Adrenal gland (tissue), 12 donors: ENCODE measurements around the gene TMEM45B. TPM values are rescaled to one million over a fixed set of nuclear protein-coding genes. Genes with fewer than 3 reads are reported as not detected.

Experiments used
- DNase-seq, 7 donors: peaks; one replicate each; pipeline ENCODE4 v3.0.0-alpha.2; 2019 to 2020
- H3K27ac ChIP-seq, 5 donors: fragments of 200-600 bp; sonication (generic) in 4 of 5; 1 replicate in 3 of 5; 2 replicates in 2 of 5; pipeline versions ENCODE4 v1.5.1 to v1.8.0; 2016 to 2020; ENCODE audit warnings: mild to moderate bottlenecking in 1 of 5
- H3K27me3 ChIP-seq: fragments of 200-600 bp; 2 replicates; pipeline ENCODE4 v1.8.0; 2021
- H3K36me3 ChIP-seq, 2 donors: fragments of 200-600 bp; replicated peaks in 1 of 2; 1 replicate in 1 of 2; 2 replicates in 1 of 2; pipeline versions ENCODE4 v1.5.1 to v1.8.0; 2018 to 2022
- H3K4me1 ChIP-seq, 2 donors: fragments of 200-600 bp; replicated peaks in 1 of 2; 1 replicate in 1 of 2; 2 replicates in 1 of 2; pipeline versions ENCODE4 v1.5.1 to v1.8.0; 2018 to 2021
- H3K4me3 ChIP-seq, 4 donors: fragments of 200-600 bp; sonication (generic) in 3 of 4; one replicate each; pipeline ENCODE4 v1.5.1; 2016 to 2018
- H3K9me3 ChIP-seq, 3 donors: fragments of 200-600 bp; sonication (generic) in 1 of 3; replicated peaks in 1 of 3; 1 replicate in 2 of 3; 2 replicates in 1 of 3; pipeline versions ENCODE4 v1.5.1 to v1.8.0; 2016 to 2021
- POLR2A ChIP-seq, 2 donors: fragments of 450-650 bp; IDR thresholded peaks; one replicate each; pipeline ENCODE4 v1.6.1; 2017; ENCODE audit warnings: antibody characterized with exemption in 2 of 2, mild to moderate bottlenecking in 2 of 2, moderate library complexity in 1 of 2
- WGBS, 4 donors: extraction: QIAGEN DNeasy Blood & Tissue Kit in 2 of 4; methylation state at CpG; one replicate each; pipeline versions ENCODE4 v1.1.5 to v1.1.7; 2013 to 2017; 5-methylcytosine and 5-hydroxymethylcytosine counted together
- intact Hi-C, 2 donors: fragments of 100-400 bp; cut with DNase I; formaldehyde crosslinking; loops; one replicate each; pipeline versions ENCODE4 v1.14.1 to v1.15.0; 2022 to 2023
- polyA plus RNA-seq, 3 donors: library from polyadenylated mRNA; stranded (reverse); fragments of 200-250 nt in 2 of 3; fragments of 350-450 nt in 1 of 3; fragmentation: Illumina TruSeq in 1 of 3; extraction: RNeasy Lipid Tissue Mini Kit (QIAGEN cat#74804) in 1 of 3; gene quantifications; one replicate each; pipeline ENCODE4 v1.2.3, GENCODE V29; 2013 to 2014
- total RNA-seq, 9 donors: library from RNA; depleted of rRNA in 4 of 9; stranded (reverse); fragments of >200 nt in 4 of 9; fragments of 120-200 nt in 1 of 9; fragmentation: NEBNext Ultra II Directional in 1 of 9; extraction: Animal tissue kit (Norgen Biotek cat#: 25700) in 1 of 9; gene quantifications; one replicate each; pipeline versions ENCODE4 v1.1.0 to v1.2.4, GENCODE V29; 2013 to 2023
- TF ChIP-seq, protein P1 (sequence below), 6 experiments: fragments of 450-650 bp in 4 of 6; fragments of 200-600 bp in 2 of 6; sonication (generic) in 1 of 6; IDR thresholded peaks; 1 replicate in 5 of 6; 2 replicates in 1 of 6; pipeline versions ENCODE4 v1.5.1 to v1.8.0; 2016 to 2021; ENCODE audit warnings: antibody characterized with exemption in 6 of 6, mild to moderate bottlenecking in 2 of 6, moderate library complexity in 1 of 6
- donor health status: healthy with polysubstance abuse.
- donor health status: Bipolar disorder and iron deficiency.
- donor health status: DM: yes; HTN: yes; CAD: no.
- donor health status: DM: no; HTN: no; CAD: no.
- donor health status: DM: no; HTN: no; CAD: no.
- donor health status: DM: yes; HTN: yes; CAD: no.

The TMEM45B gene
- total and polyA plus RNA-seq, 12 donors, result 0.06 to 3.2 (median 0.53) TPM; not detected in 4

- no peak for TF ChIP-seq POLR2A (IDR thresholded peaks at IDR 0.05)
- TF ChIP-seq, protein P1, sequence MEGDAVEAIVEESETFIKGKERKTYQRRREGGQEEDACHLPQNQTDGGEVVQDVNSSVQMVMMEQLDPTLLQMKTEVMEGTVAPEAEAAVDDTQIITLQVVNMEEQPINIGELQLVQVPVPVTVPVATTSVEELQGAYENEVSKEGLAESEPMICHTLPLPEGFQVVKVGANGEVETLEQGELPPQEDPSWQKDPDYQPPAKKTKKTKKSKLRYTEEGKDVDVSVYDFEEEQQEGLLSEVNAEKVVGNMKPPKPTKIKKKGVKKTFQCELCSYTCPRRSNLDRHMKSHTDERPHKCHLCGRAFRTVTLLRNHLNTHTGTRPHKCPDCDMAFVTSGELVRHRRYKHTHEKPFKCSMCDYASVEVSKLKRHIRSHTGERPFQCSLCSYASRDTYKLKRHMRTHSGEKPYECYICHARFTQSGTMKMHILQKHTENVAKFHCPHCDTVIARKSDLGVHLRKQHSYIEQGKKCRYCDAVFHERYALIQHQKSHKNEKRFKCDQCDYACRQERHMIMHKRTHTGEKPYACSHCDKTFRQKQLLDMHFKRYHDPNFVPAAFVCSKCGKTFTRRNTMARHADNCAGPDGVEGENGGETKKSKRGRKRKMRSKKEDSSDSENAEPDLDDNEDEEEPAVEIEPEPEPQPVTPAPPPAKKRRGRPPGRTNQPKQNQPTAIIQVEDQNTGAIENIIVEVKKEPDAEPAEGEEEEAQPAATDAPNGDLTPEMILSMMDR (IDR thresholded peaks at IDR 0.05), result no peak
- H3K27me3 ChIP-seq, result no peaks in the 10 kb centered on the region
- peaks cover 0 to 9% of the 10 kb centered on the region in 2 donors for H3K36me3 ChIP-seq
- peak overlapping the region in 2 of 5 donors; percentile 71 to 85 for H3K27ac ChIP-seq
- WGBS, 4 donors, result 21 to 30% (median 25%) methylated on average over 9 to 13 of the region's 13 CpGs
- DNase-seq, result no peak
- H3K4me1 ChIP-seq, result peaks cover 5 to 16% of the 10 kb centered on the region in 2 donors
- peak overlapping the region in 3 of 4 donors; percentile 74 to 96 (median 94) for H3K4me3 ChIP-seq
- H3K9me3 ChIP-seq, result no peaks in the 10 kb centered on the region
- intact Hi-C loops, result no loop called here
Observed at GRCh38 chr11:129894278-129895125, 78.9 kb downstream of the TMEM45B start.

DNA sequence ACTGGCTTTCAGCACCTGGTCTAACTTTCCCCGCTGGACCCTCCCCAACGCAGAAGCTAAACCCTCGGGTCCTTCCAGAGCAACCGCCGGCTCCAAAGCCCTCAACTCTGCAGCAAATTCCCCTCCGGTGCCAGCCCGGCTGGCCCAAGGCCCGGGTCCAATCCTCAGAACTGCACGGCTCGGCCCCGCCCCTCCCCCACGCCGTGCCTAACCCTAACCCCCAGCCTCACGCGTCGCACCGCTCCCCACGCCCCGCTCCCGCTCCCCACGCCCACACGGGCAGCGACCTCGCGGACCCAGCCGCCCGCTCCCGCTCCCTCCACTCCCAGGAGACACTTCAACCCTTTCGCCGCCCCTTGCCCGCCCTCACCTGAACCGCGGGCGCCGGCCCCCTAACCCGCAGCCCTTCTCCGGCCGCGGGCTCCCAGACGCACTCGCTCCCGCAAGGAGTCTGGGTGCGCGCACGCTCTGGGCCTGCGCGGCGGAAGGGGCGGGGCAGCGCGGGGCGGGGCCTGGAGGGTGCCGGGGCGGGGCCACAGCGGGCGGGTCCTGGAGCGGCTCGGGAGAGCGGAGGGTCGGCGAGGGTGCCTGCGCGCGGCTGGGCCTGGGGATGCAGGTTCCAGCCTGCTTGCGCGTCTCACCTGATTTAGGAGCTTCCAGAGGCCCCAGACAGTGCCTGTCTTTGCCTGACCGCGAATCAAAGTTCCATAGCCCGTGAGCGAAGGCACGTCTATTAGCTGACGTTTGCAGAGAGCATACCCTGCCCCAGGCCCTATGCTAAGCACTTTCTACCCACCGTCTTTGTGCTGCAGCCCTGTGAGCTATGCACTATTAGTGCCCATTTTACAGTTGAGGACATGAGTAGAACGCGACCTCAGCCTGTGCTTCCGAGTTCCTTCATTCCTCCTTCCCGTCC, 79.7 kb downstream of the TMEM45B start, which contains the start of gene NFRKB:
Gene NFRKB, minus strand, starts transcription at position 453 of the 916 bp plus-strand sequence. CDS start 2,729 bp downstream, outside the sequence.
- peak within 1 kb of the TSS; percentile 12 to 96 (median 84) for H3K4me3 ChIP-seq
- H3K27me3 ChIP-seq, result no peaks in the 10 kb centered on the region
- TF ChIP-seq, protein P1 (IDR thresholded peaks at IDR 0.05), result no peak
- TF ChIP-seq POLR2A (IDR thresholded peaks at IDR 0.05), result peak; percentile 29 to 62
- whole genome bisulfite sequencing, 4 donors, result 1 to 8% (median 1%) methylated on average over 9 to 77 of the region's 77 CpGs
- peak within 1 kb of the TSS in 4 of 5 donors; percentile 12 to 85 (median 61) for H3K27ac ChIP-seq
- peak; percentile 75 to 90 (median 84) for DNase-seq
- no peaks in the 10 kb centered on the region for H3K9me3 ChIP-seq
- intact Hi-C loops, result no loop called here
- H3K36me3 ChIP-seq, result peaks cover 0 to 8% of the 10 kb centered on the region in 2 donors
- H3K4me1 ChIP-seq, result peaks cover 5 to 16% of the 10 kb centered on the region in 2 donors

- TF ChIP-seq, protein P1 (IDR thresholded peaks at IDR 0.05), result no peak
- TF ChIP-seq POLR2A (IDR thresholded peaks at IDR 0.05), result no peak
- peak in 3 of 7 donors; percentile 14 to 27 (median 15) for DNase-seq
- intact Hi-C loops, result no loop called here
- WGBS, 4 donors, result 63 to 77% (median 69%) methylated on average over 9 of the region's 9 CpGs
- Histone ChIP-seq H3K27me3 (no peaks in the 10 kb centered on the region), H3K4me1 (peaks cover 5 to 16% of the 10 kb centered on the region in 2 donors), H3K4me3 (peak overlapping the region in 3 of 4 donors; percentile 74 to 96 (median 94)), H3K36me3 (peaks cover 0 to 8% of the 10 kb centered on the region in 2 donors), H3K9me3 (no peaks in the 10 kb centered on the region), H3K27ac (peak overlapping the region in 3 of 5 donors; percentile 12 to 85 (median 51))
Observed at GRCh38 chr11:129896062-129896461, 80.4 kb downstream of the TMEM45B start.
